HUDEP-2 (cell line): Measurements from ENCODE around the gene MYL10.

Experiments
- DNase-seq, 76 experiments: peaks; one replicate each; lab custom pipeline; 2025; ENCODE audit not compliant: unreplicated experiment in 76 of 76; lab: John Stamatoyannopoulos, UW

Gene MYL10

DNA sequence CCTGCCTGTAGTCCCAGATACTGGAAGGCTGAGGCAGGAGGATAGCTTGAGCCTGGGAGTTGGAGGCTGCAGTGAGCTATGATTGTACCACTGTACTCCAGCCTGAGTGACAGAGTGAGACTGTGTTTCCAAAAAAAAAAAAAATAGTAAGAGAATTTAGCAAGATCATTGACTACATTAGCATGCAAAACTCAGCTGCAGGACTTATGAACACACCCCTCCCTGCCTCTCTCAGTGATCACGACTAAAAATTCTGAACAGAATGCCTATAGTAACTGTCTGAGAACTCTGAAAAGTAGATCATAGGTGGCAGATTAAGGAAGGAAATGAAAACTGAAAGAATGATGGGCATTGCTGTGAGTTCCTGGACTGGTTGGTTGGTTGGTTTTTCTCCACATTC, 50.5 kb downstream of the MYL10 start:
- no peak for DNase-seq

DNA sequence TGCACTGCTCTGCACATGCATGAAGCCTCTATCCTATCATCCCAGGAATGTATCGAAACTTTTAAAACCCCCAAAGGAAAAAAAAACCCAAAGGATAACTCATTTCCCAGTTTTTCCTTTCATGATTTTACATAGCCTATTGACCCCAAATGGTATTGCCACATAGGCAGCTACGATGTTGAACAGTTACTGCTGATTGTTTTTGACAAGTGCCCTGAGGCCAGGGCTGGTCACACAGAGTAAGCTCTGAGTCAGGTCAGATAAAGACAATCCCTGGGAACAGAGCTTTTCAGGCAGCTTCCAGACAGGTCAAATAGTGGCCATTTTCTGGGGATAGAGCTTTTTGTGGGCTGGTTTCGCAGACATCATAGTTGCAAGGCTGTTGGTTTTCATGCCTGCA, 52.1 kb downstream of the MYL10 start:
- DNase-seq = no peak

DNA sequence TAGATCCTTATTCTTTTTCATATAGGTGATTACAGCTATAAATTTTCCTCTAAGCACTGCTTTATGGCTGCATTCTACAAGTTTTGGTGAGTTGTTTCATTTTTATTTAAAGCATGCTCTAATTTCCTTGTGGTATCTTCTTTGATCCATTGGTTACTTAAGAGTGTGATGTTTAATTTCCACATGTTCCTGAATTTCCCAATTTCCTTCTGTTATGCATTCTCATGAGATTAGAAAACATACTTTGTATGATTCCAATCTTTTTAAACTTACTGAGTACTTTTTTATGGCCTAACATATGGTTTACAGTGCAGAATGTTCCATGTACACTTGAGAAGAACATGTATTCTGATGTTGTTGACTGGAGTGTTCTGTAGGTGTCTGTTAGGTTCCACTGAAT, 53.4 kb downstream of the MYL10 start:
- DNase-seq = no peak

DNA sequence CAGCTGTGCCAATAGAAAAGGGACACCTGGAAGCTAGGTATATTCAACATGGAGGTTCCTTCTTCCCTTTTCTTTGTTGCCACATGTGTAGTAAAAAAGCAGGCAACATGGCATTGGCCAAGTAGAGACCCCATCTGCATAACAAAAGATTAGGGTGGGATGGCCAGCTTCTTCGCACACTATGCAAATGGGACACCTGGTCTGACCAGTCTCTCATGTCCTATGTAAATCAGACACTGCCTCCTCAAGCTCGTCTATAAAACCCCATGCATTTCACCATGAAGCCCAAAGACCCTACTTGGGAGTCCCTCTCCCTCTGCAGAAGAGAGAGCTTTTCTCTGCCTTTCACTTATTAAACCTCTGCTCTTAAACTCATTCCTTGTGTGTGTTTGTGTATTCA, 53.9 kb downstream of the MYL10 start:
- no peak for DNase-seq

DNA sequence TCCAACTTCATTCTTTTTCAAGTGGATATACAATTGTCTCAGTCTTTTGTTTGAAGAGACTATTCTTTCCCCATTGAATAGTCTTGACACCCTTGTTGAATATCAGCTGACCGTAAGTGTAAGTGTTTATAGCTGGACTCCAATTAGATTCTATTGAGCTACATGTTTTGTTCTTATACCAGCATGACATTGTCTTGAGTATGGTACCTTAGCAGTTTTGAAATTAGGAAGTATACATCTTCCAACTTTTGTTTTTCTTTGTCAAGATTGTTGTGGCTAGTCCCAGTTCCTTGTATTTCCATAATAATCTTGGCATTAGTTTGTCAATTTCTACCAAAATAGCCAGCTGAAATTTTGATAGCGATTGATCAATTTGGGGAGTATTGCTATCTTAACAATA, 56.9 kb downstream of the MYL10 start:
- DNase-seq = no peak

DNA sequence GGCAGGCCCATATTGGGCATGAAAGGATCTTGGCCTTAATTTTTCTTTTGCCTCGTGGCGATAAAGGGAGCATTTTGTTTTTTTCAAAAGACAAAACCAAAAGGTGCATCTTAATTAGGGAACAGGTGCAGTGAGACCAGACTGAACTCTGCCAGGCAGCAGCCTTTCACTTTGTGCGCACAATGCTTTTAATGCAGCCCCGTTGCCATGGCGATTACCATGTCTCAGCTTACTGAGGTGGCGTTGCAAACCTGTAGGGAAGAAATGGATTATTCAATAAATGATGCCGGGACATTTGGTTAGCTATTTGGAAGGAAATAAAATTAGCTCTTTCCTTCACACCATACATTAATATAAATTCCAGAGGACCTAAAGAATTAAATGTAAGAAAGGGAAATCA, 61.9 kb downstream of the MYL10 start:
- no peak for DNase-seq

DNA sequence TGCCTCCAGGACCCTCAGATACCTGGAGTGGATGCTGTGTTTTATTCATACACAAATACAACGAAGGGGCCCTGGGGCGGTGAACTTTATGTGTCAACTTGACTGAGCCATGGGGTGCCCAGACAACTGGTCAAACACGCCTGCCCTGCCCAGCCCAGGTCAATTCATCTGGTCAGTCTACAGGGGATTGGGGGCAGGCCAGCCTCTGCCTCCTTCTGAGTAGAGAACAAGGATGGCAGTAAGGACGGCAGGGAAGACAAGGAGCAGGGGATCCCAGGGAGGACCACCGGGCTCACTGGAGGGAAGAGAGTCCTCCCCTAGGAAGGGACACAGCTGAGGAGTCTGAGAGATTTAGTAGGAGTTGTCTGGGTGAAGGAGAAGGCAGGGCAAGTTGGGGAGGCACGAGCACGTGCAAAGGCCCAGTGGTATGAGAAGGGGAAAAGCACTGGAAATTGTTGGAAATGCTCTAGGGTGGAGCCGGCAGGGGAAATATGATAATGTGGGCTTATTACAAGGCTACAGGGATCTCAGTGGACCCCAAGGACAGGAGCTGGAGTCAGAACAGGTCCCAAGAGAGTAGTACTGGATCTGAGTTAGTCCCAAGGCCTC, 63.4 kb downstream of the MYL10 start:
- DNase-seq = no peak

DNA sequence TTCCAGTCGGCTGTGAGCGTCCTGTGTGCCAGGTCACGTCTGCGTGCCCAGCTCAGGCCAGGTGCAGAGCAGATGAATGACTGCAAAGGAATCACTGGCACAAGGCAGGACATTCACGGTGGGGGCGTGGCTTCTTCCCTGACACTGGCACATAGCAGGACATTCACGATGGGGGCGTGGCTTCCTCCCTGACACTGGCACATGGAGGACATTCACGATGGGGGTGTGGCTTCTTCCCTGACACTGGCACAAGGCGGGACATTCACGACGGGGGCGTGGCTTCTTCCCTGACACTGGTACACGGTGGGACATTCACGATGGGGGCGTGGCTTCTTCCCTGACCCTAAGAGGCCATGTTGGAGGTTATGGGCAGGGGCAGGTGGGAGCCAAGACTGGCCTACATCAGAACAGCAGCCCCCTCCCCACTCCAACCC, 64.3 kb downstream of the MYL10 start:
- DNase-seq = peak in 13 of 76 experiments; percentile 2 to 31 (median 8)

DNA sequence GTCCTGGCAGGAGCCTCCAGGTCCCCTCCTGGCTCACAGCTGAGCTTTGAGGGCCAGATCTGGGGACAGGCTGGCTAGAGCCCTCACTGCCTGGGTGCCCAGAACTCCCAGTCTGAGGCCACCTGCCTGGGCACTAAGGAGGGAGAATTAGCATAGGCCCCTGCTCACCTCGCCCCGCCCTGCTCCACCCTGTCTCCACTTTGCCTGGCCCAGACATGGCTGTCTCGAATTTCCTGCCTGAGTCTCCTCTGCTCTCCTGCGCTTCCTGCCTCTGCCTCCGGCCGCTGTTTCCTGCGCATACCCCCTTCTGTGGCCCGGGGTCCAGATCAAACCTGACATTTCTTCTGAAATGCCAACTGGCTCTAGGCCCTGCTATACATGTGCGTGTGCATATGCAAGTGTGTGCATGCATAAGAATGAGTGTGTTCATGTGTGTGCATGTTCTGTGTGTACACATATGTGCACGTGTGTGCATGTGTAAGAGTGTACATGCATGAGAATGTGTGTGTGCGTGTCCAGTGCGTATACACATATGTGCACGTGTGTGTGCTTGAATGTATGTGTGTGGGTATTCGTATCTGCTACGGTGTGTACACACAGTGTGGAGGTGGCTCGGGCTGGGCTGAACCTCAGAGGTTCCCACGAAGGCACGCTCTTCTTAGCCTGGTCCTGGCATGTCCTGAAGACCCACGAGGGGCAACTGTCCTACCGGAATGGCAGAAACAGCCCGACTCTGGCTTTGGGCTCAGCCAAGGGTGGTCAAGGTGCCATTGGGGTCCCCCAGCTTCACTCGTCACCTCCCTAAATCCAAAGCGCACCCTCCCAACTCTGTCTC, 64.9 kb downstream of the MYL10 start:
- DNase-seq = no peak
